OCI-LY7 (cell line): ENCODE data around the gene STRADA. TPM values are rescaled to one million over a fixed set of nuclear protein-coding genes. Genes with fewer than 3 reads are reported as not detected.

ENCODE experiments used
- BruUV-seq: library from RNA; stranded (reverse); fragments of 400-500 nt; replicated peaks from 2 replicates; lab custom pipeline; 2021; lab: Mats Ljungman, UMichigan
- CTCF ChIA-PET: fragments of 300-600 bp; sonication (Branson Sonifier 250); formaldehyde crosslinking; loops from one replicate; lab custom pipeline; 2022; ENCODE audit warnings: antibody characterized with exemption; ENCODE audit not compliant: unreplicated experiment; lab: Charles Lee
- POLR2A ChIA-PET: fragments of 300-600 bp; sonication (Branson Sonifier 250); formaldehyde crosslinking; loops from one replicate; lab custom pipeline; 2022; ENCODE audit warnings: antibody characterized with exemption; lab: Charles Lee
- DNase-seq: peaks from one replicate; pipeline ENCODE4 v3.0.0-alpha.2; 2015; ENCODE audit warnings: low spot score
- H2AFZ ChIP-seq: fragments of 200-600 bp; sonication (generic), shearing (Covaris generic); 2 replicates; pipeline ENCODE4 v1.6.1; 2014; ENCODE audit warnings: mild to moderate bottlenecking, antibody characterized with exemption, low read length, moderate library complexity
- H3K27ac ChIP-seq: fragments of 200-600 bp; sonication (generic); 2 replicates; pipeline ENCODE4 v1.5.1; 2014; ENCODE audit warnings: mixed run types, low read depth, mild to moderate bottlenecking, moderate library complexity, low read length, inconsistent platforms; ENCODE audit not compliant: poor library complexity, severe bottlenecking
- H3K36me3 ChIP-seq: fragments of 200-600 bp; sonication (generic); 2 replicates; pipeline ENCODE4 v1.6.1; 2014; ENCODE audit warnings: mild to moderate bottlenecking, antibody characterized with exemption, low read length, moderate library complexity, mixed read lengths; ENCODE audit not compliant: insufficient read depth
- H3K4me1 ChIP-seq: fragments of 200-600 bp; sonication (generic); 2 replicates; pipeline ENCODE4 v1.5.1; 2014; ENCODE audit warnings: mild to moderate bottlenecking, low read length; ENCODE audit not compliant: insufficient read depth, poor library complexity, severe bottlenecking
- H3K4me2 ChIP-seq: fragments of 200-600 bp; sonication (generic); 2 replicates; pipeline ENCODE4 v1.6.1; 2014; ENCODE audit warnings: mild to moderate bottlenecking, low read length
- H3K4me3 ChIP-seq: fragments of 200-600 bp; sonication (generic); 2 replicates; pipeline ENCODE4 v1.5.1; 2014; ENCODE audit warnings: mild to moderate bottlenecking, low read depth, low read length; ENCODE audit not compliant: poor library complexity, severe bottlenecking
- H3K79me2 ChIP-seq: fragments of 200-600 bp; sonication (generic); 2 replicates; pipeline ENCODE4 v1.6.1; 2016; ENCODE audit warnings: low read depth, mild to moderate bottlenecking, low read length, moderate library complexity, mixed read lengths; ENCODE audit not compliant: insufficient read depth
- H3K9me2 ChIP-seq: fragments of 200-600 bp; sonication (generic); 2 replicates; pipeline ENCODE4 v1.6.1; 2016; ENCODE audit warnings: mild to moderate bottlenecking, low read length, mixed read lengths; ENCODE audit not compliant: insufficient read depth
- H3K9me3 ChIP-seq: fragments of 200-600 bp; sonication (generic); 2 replicates; pipeline ENCODE4 v1.6.1; 2014; ENCODE audit warnings: mild to moderate bottlenecking, mixed run types, low read length, mixed read lengths
- H4K20me1 ChIP-seq: fragments of 200-600 bp; sonication (generic); 2 replicates; pipeline ENCODE4 v1.6.1; 2014; ENCODE audit warnings: mild to moderate bottlenecking, antibody characterized with exemption, low read length, moderate library complexity, mixed read lengths; ENCODE audit not compliant: insufficient read depth
- CTCF ChIP-seq: fragments of 200-600 bp; sonication (generic); conservative IDR thresholded peaks from 2 replicates; pipeline ENCODE4 v1.5.1; 2014; ENCODE audit warnings: mild to moderate bottlenecking, antibody characterized with exemption, low read length, moderate library complexity, mixed read lengths
- EZH2phosphoT487 ChIP-seq: fragments of 200-600 bp; sonication (generic); IDR thresholded peaks from 2 replicates; pipeline ENCODE4 v1.6.1; 2018; ENCODE audit warnings: low read depth, borderline replicate concordance, mild to moderate bottlenecking, mixed run types, antibody characterized with exemption, low read length, moderate library complexity, mixed read lengths
- intact Hi-C: fragments of 100-400 bp; cut with micrococcal nuclease; formaldehyde crosslinking; loops from one replicate; pipeline ENCODE4 v1.10.0; 2022; ENCODE audit not compliant: unreplicated experiment
- total RNA-seq, 2 experiments: library from RNA; depleted of rRNA in 1 of 2; stranded (reverse); fragments of >200 nt in 1 of 2; shearing (Covaris generic) in 1 of 2; gene quantifications; 2 replicates each; pipeline ENCODE4 v1.2.3, GENCODE V29; 2014 to 2022

STRADA gene
- total RNA-seq, 2 experiments from 2014 or later: 31.9 to 68.0 TPM

DNA sequence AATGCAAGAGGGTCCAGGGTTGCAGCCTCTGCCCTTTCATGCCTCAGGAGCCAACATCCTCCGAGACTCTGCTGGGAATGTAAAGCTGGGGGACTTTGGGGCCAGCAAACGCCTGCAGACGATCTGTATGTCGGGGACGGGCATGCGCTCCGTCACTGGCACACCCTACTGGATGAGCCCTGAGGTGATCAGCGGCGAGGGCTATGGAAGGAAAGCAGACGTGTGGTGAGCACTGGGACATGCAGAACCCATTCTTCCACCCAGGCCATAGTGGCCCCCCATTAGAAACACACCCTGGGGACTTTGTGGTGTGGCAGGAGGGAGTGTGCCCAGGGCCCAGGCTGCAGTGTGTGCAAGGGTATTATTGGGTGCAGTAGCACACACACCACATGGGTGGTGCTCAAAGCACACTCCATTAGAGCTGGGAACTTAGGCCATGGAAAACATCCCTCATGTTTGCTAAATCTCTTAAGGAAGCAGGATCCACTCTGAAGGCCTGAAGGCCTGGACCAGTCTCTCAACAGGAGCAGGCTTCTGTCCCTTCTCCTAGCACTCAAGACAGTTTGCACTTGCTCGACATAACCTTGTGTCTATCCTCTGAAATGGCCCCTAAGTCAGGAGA, 49.3 kb downstream of the STRADA start:
- DNase-seq: no peak
- Histone ChIP-seq H3K9me2 (no peaks in the 10 kb centered on the region), H2AFZ (no peak overlapping the region), H3K79me2 (peaks cover 5% of the 10 kb centered on the region; the same call in 1 of the 2 replicates), H3K36me3 (peaks cover 60% of the 10 kb centered on the region), H3K4me3 (no peak overlapping the region), H4K20me1 (peaks cover 6% of the 10 kb centered on the region; the same call in 1 of the 2 replicates), H3K27ac (no peak overlapping the region), H3K4me2 (no peak overlapping the region), H3K9me3 (no peaks in the 10 kb centered on the region), H3K4me1 (peaks cover 30% of the 10 kb centered on the region)
- CTCF ChIA-PET: no interaction called here
- no TSS peak for BruUV-seq
- POLR2A ChIA-PET: no interaction called here
- TF ChIP-seq CTCF (peak; percentile 48), EZH2phosphoT487 (no peak)
- intact Hi-C loops: no loop called here

DNA sequence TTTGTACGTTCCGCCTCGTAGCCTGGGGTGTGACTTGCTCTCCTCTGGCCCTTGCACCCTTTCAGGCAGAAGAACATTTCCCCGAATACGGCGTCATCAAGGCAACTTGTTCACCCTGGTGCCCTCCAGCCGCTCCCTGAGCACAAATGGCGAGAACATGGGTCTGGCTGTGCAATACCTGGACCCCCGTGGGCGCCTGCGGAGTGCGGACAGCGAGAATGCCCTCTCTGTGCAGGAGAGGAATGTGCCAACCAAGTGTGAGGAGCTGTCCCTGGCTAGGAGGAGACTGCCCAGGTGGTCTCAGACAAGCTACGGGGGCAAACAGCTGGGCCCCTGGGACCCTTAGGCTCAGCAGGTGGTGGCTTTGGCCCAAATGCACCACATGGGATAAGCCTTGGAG, 52.1 kb downstream of the STRADA start:
- no peak overlapping the region for H3K4me2 ChIP-seq
- no peak overlapping the region for H3K27ac ChIP-seq
- peaks cover 35% of the 10 kb centered on the region; the same call in 1 of the 2 replicates for H3K36me3 ChIP-seq
- CTCF ChIA-PET: no interaction called here
- no TSS peak for BruUV-seq
- intact Hi-C loops: no loop called here
- peaks cover 1% of the 10 kb centered on the region for H3K4me1 ChIP-seq
- H3K79me2 ChIP-seq: no peaks in the 10 kb centered on the region
- H3K9me3 ChIP-seq: no peaks in the 10 kb centered on the region
- H3K4me3 ChIP-seq: no peak overlapping the region
- POLR2A ChIA-PET: interaction anchor here (1.0 kb wide), 1 partner anchor 15 kb away, joined by 3 read pairs; no protein-coding TSS in a partner anchor
- no peak overlapping the region for H2AFZ ChIP-seq
- TF ChIP-seq EZH2phosphoT487: no peak
- no peak for TF ChIP-seq CTCF
- H4K20me1 ChIP-seq: no peaks in the 10 kb centered on the region
- no peaks in the 10 kb centered on the region for H3K9me2 ChIP-seq
- DNase-seq: no peak

- CTCF ChIA-PET: no interaction called here
- Histone ChIP-seq H4K20me1 (no peaks in the 10 kb centered on the region), H3K9me3 (no peaks in the 10 kb centered on the region), H3K27ac (no peak overlapping the region), H3K4me2 (no peak overlapping the region), H3K79me2 (no peaks in the 10 kb centered on the region), H3K9me2 (no peaks in the 10 kb centered on the region), H2AFZ (no peak overlapping the region), H3K4me3 (no peak overlapping the region), H3K36me3 (peaks cover 34% of the 10 kb centered on the region), H3K4me1 (no peaks in the 10 kb centered on the region)
- no peak for TF ChIP-seq CTCF
- TF ChIP-seq EZH2phosphoT487: no peak
- DNase-seq: no peak
- BruUV-seq: no TSS peak
- intact Hi-C loops: no loop called here
- POLR2A ChIA-PET: no interaction called here
Observed at GRCh38 chr17:63688396-63689020, 53.1 kb downstream of the STRADA start.
